HepG2 (cell line): ENCODE measurements around the gene FOXK2. TPM values are rescaled to one million over a fixed set of nuclear protein-coding genes. Genes with fewer than 3 reads are reported as not detected.
A peak's percentile ranks its signal among the peaks of the same experiment; 100 is the strongest.

Experiments used
- ATF6 ChIP-seq: sonication (generic); formaldehyde crosslinking; conservative IDR thresholded peaks from 2 replicates; pipeline ENCODE4 v1.4.0; 2020; ENCODE audit warnings: missing genetic modification reagents
- CCAR2 ChIP-seq: fragments of 200-400 bp; formaldehyde crosslinking; optimal IDR thresholded peaks from 2 replicates; pipeline ENCODE3; 2018; ENCODE audit warnings: low read depth, mild to moderate bottlenecking, low read length, moderate library complexity
- DBP ChIP-seq: sonication (generic); formaldehyde crosslinking; IDR thresholded peaks from 2 replicates; pipeline ENCODE4 v1.4.0; 2020; ENCODE audit warnings: missing genetic modification reagents; ENCODE audit errors: not compliant biosample characterization
- FLYWCH1 ChIP-seq: sonication (generic); formaldehyde crosslinking; IDR thresholded peaks from 2 replicates; pipeline ENCODE4 v1.8.1; 2023; ENCODE audit warnings: mild to moderate bottlenecking, missing genetic modification reagents
- HOXA5 ChIP-seq: sonication (generic); formaldehyde crosslinking; IDR thresholded peaks from 2 replicates; pipeline ENCODE4 v1.4.0; 2020; ENCODE audit warnings: missing genetic modification reagents
- MATR3 ChIP-seq: sonication (generic); formaldehyde crosslinking; IDR thresholded peaks from 2 replicates; pipeline ENCODE4 v1.4.0; 2020; ENCODE audit warnings: missing genetic modification reagents
- NFE2 ChIP-seq: sonication (generic); formaldehyde crosslinking; IDR thresholded peaks from 2 replicates; pipeline ENCODE4 v1.4.0; 2020; ENCODE audit warnings: missing genetic modification reagents
- SKI ChIP-seq: fragments of 450-650 bp; IDR thresholded peaks from one replicate; pipeline ENCODE4 v1.6.1; 2018; ENCODE audit warnings: mild to moderate bottlenecking; ENCODE audit not compliant: partially characterized antibody
- ZNF10 ChIP-seq: sonication (generic); formaldehyde crosslinking; IDR thresholded peaks from 2 replicates; pipeline ENCODE4 v1.4.0; 2020; ENCODE audit warnings: mild to moderate bottlenecking, low read depth, missing genetic modification reagents, borderline replicate concordance
- ZNF160 ChIP-seq: sonication (generic); formaldehyde crosslinking; IDR thresholded peaks from 2 replicates; pipeline ENCODE4 v1.8.0; 2022; ENCODE audit warnings: mild to moderate bottlenecking, inconsistent platforms, missing genetic modification reagents
- ZNF280D ChIP-seq: sonication (generic); formaldehyde crosslinking; IDR thresholded peaks from 2 replicates; pipeline ENCODE4 v1.5.1; 2020; ENCODE audit warnings: mild to moderate bottlenecking, missing genetic modification reagents
- ZNF383 ChIP-seq: sonication (generic); formaldehyde crosslinking; IDR thresholded peaks from 2 replicates; pipeline ENCODE4 v1.4.0; 2020; ENCODE audit warnings: missing genetic modification reagents, mild to moderate bottlenecking, borderline replicate concordance
- ZNF652 ChIP-seq: IDR thresholded peaks from 2 replicates; pipeline ENCODE4 v1.6.1; 2016; ENCODE audit warnings: low read depth, borderline replicate concordance
- ZNF678 ChIP-seq: sonication (generic); formaldehyde crosslinking; IDR thresholded peaks from 2 replicates; pipeline ENCODE4 v1.4.0; 2020; ENCODE audit warnings: mild to moderate bottlenecking, missing genetic modification reagents
- ZNF737 ChIP-seq: sonication (generic); formaldehyde crosslinking; IDR thresholded peaks from 2 replicates; pipeline ENCODE4 v1.5.0; 2020; ENCODE audit warnings: missing genetic modification reagents, mild to moderate bottlenecking, borderline replicate concordance
- polyA plus RNA-seq, 8 experiments: library from polyadenylated mRNA; depleted of rRNA in 3 of 8; stranded (reverse) in 7 of 8; unstranded in 1 of 8; fragments of >200 nt; fragmentation: Illumina TruSeq in 4 of 8; extraction: Trizol in 4 of 8; gene quantifications; 2 replicates each; pipeline versions ENCODE4 v1.2.1 to v1.2.3, GENCODE V29; 2011 to 2016; ENCODE audit warnings: low read depth in 4 of 8, missing spikeins in 1 of 8, mixed read lengths in 1 of 8; ENCODE audit not compliant: insufficient read depth in 1 of 8
- total RNA-seq, 5 experiments: library from RNA; depleted of rRNA; stranded (reverse); fragments of >200 nt; fragmentation: Illumina TruSeq; extraction: Trizol; gene quantifications; 2 replicates each; pipeline ENCODE4 v1.2.3, GENCODE V29; 2016; ENCODE audit warnings: low read depth in 1 of 5
- TF ChIP-seq, protein P1 (sequence below): sonication (generic); formaldehyde crosslinking; IDR thresholded peaks from 2 replicates; pipeline ENCODE4 v1.9.0; 2021; ENCODE audit warnings: missing genetic modification reagents, borderline replicate concordance
- TF ChIP-seq, protein P2 (sequence below): sonication (generic); formaldehyde crosslinking; IDR thresholded peaks from 2 replicates; pipeline ENCODE4 v1.9.0; 2022; ENCODE audit warnings: low read depth, missing genetic modification reagents
- TF ChIP-seq, protein P3 (sequence below): sonication (generic); formaldehyde crosslinking; IDR thresholded peaks from 2 replicates; pipeline ENCODE4 v1.4.0; 2020; ENCODE audit warnings: missing genetic modification reagents, low read depth, mild to moderate bottlenecking, borderline replicate concordance

Gene FOXK2
- total and polyA plus RNA-seq, 2 of the 13 experiments (the other 11 are each of a cell fraction or from before 2014, with no cell fraction given) = 67.1 to 67.2 TPM

DNA sequence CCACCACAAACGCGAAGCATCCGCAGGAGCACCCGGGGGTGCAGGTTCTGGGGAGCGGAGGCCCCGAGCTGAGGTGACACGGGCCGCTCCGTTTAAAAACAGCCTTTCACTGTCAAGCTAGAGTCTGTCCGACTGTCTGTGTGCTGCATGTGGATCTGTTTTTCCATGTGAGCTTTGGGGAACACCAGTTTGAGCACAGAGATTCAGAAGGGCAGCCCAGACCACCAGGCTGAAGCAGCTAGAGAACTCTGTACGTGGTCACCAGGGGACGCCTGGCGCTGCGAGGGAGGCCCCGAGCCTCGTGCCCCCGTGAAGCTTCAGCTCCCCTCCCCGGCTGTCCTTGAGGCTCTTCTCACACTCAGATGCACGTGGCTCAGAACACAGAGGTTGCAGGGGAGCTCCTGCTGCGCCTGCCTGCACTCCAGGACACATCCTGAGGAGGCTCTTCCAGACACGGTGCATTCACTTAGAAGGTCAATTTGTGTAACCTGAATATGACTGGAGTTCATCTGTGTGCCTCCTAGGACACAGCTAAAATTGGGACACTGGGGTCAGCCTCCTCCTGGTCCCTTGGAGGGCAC is 15.7 kb upstream of the FOXK2 start (continued):
- TF ChIP-seq SKI (no peak), CCAR2 (no peak), ZNF280D (CRISPR knock-in tag) (no peak), ZNF10 (CRISPR knock-in tag) (no peak), HOXA5 (CRISPR knock-in tag) (no peak), ZNF678 (peak; percentile 90; the same call in 1 of the 2 replicates), DBP (CRISPR knock-in tag) (no peak), ZNF652 (CRISPR knock-in tag) (no peak), ZNF383 (CRISPR knock-in tag) (no peak), ZNF160 (0 out of 2 replicates have a peak, but pooled peaks have one; percentile 54), FLYWCH1 (no peak), ATF6 (CRISPR knock-in tag) (no peak), ZNF737 (CRISPR knock-in tag) (0 out of 2 replicates have a peak, but pooled peaks have one; percentile 54), NFE2 (CRISPR knock-in tag) (no peak), MATR3 (no peak)
- TF ChIP-seq, protein P1, sequence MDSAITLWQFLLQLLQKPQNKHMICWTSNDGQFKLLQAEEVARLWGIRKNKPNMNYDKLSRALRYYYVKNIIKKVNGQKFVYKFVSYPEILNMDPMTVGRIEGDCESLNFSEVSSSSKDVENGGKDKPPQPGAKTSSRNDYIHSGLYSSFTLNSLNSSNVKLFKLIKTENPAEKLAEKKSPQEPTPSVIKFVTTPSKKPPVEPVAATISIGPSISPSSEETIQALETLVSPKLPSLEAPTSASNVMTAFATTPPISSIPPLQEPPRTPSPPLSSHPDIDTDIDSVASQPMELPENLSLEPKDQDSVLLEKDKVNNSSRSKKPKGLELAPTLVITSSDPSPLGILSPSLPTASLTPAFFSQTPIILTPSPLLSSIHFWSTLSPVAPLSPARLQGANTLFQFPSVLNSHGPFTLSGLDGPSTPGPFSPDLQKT (CRISPR knock-in tag) = no peak
- TF ChIP-seq, protein P2, sequence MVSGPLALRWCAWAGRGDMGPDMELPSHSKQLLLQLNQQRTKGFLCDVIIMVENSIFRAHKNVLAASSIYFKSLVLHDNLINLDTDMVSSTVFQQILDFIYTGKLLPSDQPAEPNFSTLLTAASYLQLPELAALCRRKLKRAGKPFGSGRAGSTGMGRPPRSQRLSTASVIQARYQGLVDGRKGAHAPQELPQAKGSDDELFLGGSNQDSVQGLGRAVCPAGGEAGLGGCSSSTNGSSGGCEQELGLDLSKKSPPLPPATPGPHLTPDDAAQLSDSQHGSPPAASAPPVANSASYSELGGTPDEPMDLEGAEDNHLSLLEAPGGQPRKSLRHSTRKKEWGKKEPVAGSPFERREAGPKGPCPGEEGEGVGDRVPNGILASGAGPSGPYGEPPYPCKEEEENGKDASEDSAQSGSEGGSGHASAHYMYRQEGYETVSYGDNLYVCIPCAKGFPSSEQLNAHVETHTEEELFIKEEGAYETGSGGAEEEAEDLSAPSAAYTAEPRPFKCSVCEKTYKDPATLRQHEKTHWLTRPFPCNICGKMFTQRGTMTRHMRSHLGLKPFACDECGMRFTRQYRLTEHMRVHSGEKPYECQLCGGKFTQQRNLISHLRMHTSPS (CRISPR knock-in tag) = no peak
- TF ChIP-seq, protein P3, sequence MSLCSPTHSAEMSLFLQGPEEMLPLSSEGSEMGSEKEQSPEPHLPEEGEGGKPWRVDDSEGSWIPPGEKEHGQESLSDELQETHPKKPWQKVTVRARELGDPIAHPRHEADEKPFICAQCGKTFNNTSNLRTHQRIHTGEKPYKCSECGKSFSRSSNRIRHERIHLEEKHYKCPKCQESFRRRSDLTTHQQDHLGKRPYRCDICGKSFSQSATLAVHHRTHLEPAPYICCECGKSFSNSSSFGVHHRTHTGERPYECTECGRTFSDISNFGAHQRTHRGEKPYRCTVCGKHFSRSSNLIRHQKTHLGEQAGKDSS (CRISPR knock-in tag) = peak; percentile 59; the same call in 1 of the 2 replicates
